Loucy (cell line): ENCODE data around the gene EPHA8.

Experiments
- H2AFZ ChIP-seq: fragments of 200-600 bp; sonication (generic); 2 replicates; pipeline ENCODE4 v1.6.0; 2016; ENCODE audit warnings: antibody characterized with exemption, mild to moderate bottlenecking, low read length, moderate library complexity
- H3F3A ChIP-seq: fragments of 200-600 bp; 2 replicates; pipeline ENCODE4 v1.6.0; 2016; ENCODE audit warnings: antibody characterized with exemption, low read depth, mild to moderate bottlenecking
- H3K27me3 ChIP-seq: fragments of 200-600 bp; sonication (generic); 2 replicates; pipeline ENCODE4 v1.6.1; 2014; ENCODE audit warnings: low read length, mild to moderate bottlenecking; ENCODE audit not compliant: insufficient read depth, poor library complexity, severe bottlenecking
- H3K36me3 ChIP-seq: fragments of 200-600 bp; sonication (generic); 2 replicates; pipeline ENCODE4 v1.6.1; 2016; ENCODE audit warnings: low read length; ENCODE audit not compliant: insufficient read depth
- H3K4me1 ChIP-seq: fragments of 200-600 bp; sonication (generic); 2 replicates; pipeline ENCODE4 v1.5.1; 2014; ENCODE audit warnings: low read length, mild to moderate bottlenecking; ENCODE audit not compliant: insufficient read depth, poor library complexity, severe bottlenecking
- H3K4me2 ChIP-seq: fragments of 200-600 bp; sonication (generic); 2 replicates; pipeline ENCODE4 v1.6.0; 2014; ENCODE audit warnings: antibody characterized with exemption, low read length, low read depth, mild to moderate bottlenecking; ENCODE audit not compliant: poor library complexity, severe bottlenecking
- H3K4me3 ChIP-seq: fragments of 200-600 bp; sonication (generic); 2 replicates; pipeline ENCODE4 v1.5.1; 2014; ENCODE audit warnings: low read length, mild to moderate bottlenecking, mixed read lengths; ENCODE audit not compliant: poor library complexity, severe bottlenecking
- H3K79me2 ChIP-seq: fragments of 200-600 bp; sonication (generic); 2 replicates; pipeline ENCODE4 v1.6.1; 2014; ENCODE audit warnings: low read length; ENCODE audit not compliant: insufficient read depth
- H3K9ac ChIP-seq: fragments of 200-600 bp; sonication (generic); 2 replicates; pipeline ENCODE4 v1.6.0; 2014; ENCODE audit warnings: mild to moderate bottlenecking, low read depth, low read length, moderate library complexity; ENCODE audit not compliant: poor library complexity, severe bottlenecking
- H3K9me2 ChIP-seq: fragments of 200-600 bp; sonication (generic); replicated peaks from 2 replicates; pipeline ENCODE4 v1.6.1; 2016; ENCODE audit warnings: low read depth, low read length, mixed read lengths
- H3K9me3 ChIP-seq: fragments of 200-600 bp; sonication (generic); 2 replicates; pipeline ENCODE4 v1.6.1; 2014; ENCODE audit warnings: mild to moderate bottlenecking, antibody characterized with exemption, low read length, low read depth; ENCODE audit not compliant: insufficient read depth
- H4K20me1 ChIP-seq: fragments of 200-600 bp; sonication (generic); 2 replicates; pipeline ENCODE4 v1.6.0; 2014; ENCODE audit warnings: antibody characterized with exemption, low read length, mild to moderate bottlenecking; ENCODE audit not compliant: insufficient read depth, poor library complexity, severe bottlenecking
- EZH2phosphoT487 ChIP-seq: fragments of 200-600 bp; IDR thresholded peaks from 2 replicates; pipeline ENCODE4 v1.6.1; 2018; ENCODE audit warnings: antibody characterized with exemption, mild to moderate bottlenecking, moderate library complexity, borderline replicate concordance
- TF ChIP-seq, protein P1 (sequence below): fragments of 200-600 bp; sonication (generic); conservative IDR thresholded peaks from 2 replicates; pipeline ENCODE4 v1.5.1; 2014; ENCODE audit warnings: mild to moderate bottlenecking, antibody characterized with exemption, low read length

EPHA8 gene

DNA sequence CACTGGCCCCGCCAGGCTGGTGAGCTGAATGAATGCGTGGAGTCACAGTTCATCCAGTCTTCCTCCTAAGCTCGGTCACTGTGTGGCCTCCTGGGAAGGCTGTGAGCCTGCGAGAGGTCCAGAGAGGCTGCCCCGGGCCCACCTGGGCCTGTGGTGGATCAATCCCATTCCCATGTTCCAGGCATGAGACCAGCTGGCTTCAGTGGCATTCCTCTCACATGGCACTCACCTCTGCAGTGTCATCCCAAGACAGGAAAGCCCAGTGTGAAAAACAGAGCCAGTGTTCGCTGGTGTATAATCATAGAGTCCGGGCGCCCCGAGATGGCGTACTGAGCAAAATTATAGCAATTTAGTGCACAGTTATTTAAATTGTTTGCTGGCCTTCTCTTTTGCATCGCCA lies 37.6 kb upstream of the EPHA8 start:
- H3K9me3 ChIP-seq, result no peaks in the 10 kb centered on the region
- no peak overlapping the region for H3K4me3 ChIP-seq
- H2AFZ ChIP-seq, result no peak overlapping the region
- H3K9me2 ChIP-seq, result no peaks in the 10 kb centered on the region
- H3K9ac ChIP-seq, result no peak overlapping the region
- no peak for TF ChIP-seq EZH2phosphoT487
- TF ChIP-seq, protein P1, sequence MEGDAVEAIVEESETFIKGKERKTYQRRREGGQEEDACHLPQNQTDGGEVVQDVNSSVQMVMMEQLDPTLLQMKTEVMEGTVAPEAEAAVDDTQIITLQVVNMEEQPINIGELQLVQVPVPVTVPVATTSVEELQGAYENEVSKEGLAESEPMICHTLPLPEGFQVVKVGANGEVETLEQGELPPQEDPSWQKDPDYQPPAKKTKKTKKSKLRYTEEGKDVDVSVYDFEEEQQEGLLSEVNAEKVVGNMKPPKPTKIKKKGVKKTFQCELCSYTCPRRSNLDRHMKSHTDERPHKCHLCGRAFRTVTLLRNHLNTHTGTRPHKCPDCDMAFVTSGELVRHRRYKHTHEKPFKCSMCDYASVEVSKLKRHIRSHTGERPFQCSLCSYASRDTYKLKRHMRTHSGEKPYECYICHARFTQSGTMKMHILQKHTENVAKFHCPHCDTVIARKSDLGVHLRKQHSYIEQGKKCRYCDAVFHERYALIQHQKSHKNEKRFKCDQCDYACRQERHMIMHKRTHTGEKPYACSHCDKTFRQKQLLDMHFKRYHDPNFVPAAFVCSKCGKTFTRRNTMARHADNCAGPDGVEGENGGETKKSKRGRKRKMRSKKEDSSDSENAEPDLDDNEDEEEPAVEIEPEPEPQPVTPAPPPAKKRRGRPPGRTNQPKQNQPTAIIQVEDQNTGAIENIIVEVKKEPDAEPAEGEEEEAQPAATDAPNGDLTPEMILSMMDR, result no peak
- H4K20me1 ChIP-seq, result no peaks in the 10 kb centered on the region
- H3F3A ChIP-seq, result no peaks in the 10 kb centered on the region
- H3K36me3 ChIP-seq, result peaks cover 53% of the 10 kb centered on the region; the same call in 1 of the 2 replicates
- H3K27me3 ChIP-seq, result no peaks in the 10 kb centered on the region
- H3K79me2 ChIP-seq, result no peaks in the 10 kb centered on the region
- H3K4me1 ChIP-seq, result no peaks in the 10 kb centered on the region
- H3K4me2 ChIP-seq, result no peak overlapping the region

DNA sequence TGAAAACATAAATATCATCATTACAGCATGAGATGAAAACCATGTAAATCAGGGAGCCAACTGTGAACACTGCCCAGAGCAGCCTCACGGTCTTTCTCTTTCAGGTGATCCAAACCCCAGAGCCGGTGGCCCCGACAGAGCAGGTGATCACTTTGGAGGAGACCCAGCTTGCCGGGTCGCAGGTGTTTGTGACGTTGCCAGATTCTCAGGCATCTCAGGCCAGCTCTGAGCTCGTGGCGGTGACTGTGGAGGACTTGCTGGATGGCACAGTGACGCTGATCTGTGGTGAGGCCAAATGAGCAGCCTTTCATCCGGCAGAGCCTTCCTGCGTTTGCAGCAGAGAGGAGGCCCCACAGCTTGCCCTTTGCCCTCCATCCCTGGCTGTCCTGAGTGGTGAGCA lies 37.2 kb upstream of the EPHA8 start:
- Histone ChIP-seq H3K9ac (no peak overlapping the region), H3F3A (no peaks in the 10 kb centered on the region), H4K20me1 (no peaks in the 10 kb centered on the region), H3K4me2 (no peak overlapping the region), H3K9me2 (no peaks in the 10 kb centered on the region), H3K79me2 (no peaks in the 10 kb centered on the region), H3K36me3 (peaks cover 49% of the 10 kb centered on the region; the same call in 1 of the 2 replicates), H3K27me3 (no peaks in the 10 kb centered on the region), H3K4me1 (no peaks in the 10 kb centered on the region), H3K4me3 (no peak overlapping the region), H3K9me3 (no peaks in the 10 kb centered on the region), H2AFZ (no peak overlapping the region)
- TF ChIP-seq, protein P1, result no peak
- TF ChIP-seq EZH2phosphoT487, result no peak

DNA sequence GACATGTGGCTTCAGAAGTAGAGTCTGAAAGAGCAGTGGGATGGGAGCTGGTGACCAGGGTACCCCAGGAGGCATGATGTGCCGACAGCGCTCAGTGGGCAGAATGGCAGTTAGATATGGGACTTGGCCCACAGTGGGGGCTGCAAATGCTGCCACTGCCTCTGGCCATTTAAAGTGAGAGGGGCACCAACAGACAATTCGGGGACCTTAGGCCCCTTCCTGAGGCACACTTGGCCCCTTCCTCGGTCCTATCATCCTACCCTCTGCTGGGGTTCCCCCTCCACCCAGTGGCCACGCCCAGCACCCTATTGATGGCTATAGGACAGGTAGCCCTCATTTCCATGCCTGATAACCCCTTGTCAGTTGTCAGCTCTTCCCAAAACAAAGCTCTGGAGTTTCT lies 36.6 kb upstream of the EPHA8 start:
- no peaks in the 10 kb centered on the region for H3K9me3 ChIP-seq
- H3K27me3 ChIP-seq, result no peaks in the 10 kb centered on the region
- no peaks in the 10 kb centered on the region for H3K79me2 ChIP-seq
- no peaks in the 10 kb centered on the region for H3K4me1 ChIP-seq
- H3F3A ChIP-seq, result no peaks in the 10 kb centered on the region
- H3K9me2 ChIP-seq, result no peaks in the 10 kb centered on the region
- TF ChIP-seq, protein P1, result no peak
- no peak for TF ChIP-seq EZH2phosphoT487
- H4K20me1 ChIP-seq, result no peaks in the 10 kb centered on the region
- no peak overlapping the region for H3K9ac ChIP-seq
- H2AFZ ChIP-seq, result no peak overlapping the region
- no peak overlapping the region for H3K4me3 ChIP-seq
- no peak overlapping the region for H3K4me2 ChIP-seq
- H3K36me3 ChIP-seq, result peaks cover 43% of the 10 kb centered on the region; the same call in 1 of the 2 replicates
